ENCODE results near the gene GALE. TPM values are rescaled to one million over a fixed set of nuclear protein-coding genes. Genes with fewer than 3 reads are reported as not detected.

GALE gene
- 105 TPM for polyA plus RNA-seq (2012; ENCODE audit: insufficient read length, low read depth)

DNA sequence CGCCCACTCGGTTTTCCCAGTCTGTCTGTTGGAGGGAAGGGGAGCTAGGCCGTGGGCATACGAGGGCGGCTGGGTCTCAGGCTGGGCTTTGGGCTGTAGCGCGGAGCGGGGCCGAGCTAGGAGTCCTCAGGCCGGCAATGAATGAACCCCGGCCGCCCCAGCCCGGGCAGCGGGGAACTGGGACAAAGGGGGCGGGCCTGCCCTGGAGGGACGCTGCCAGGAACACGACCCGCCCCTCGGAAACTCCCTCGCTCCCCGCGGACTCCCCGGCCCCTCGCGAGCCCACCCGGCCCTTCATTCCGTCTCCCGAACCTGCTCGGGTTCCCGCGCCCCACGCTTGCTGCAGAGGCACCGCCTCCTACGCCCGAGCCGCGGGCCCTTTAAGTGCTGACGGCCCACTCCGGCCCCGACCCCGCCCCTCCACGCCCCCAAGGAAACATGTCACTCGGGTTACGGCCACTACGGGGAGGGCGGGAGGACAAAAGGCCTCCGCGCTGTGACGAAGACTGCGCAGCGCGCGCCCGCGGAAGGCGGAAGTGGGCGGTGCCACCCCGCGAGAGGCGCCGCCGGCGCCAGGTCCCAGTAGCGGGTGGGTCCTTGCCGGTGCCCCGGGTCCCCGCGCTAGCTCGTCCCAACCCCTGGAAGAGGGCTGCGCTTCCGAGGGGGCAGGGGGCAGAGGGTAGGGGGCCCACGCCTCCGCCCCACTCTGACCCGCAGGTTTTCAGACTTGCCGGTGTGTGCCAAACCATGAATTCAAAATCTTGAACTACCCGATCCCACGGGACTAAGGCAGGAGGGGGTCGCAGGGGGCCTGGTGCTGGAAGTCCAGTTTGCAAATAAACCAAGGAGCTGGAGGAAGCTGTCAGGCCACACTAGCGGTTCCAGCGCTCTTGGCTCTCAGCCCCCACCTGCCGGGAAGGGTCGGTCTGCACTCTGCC, at the start of gene GALE:
Gene GALE, minus strand, starts transcription at position 355 of the 938 bp plus-strand sequence. CDS start 1,747 bp downstream, outside the sequence.
- TF ChIP-seq TAF1 (IDR thresholded peaks at IDR 0.05; ENCODE audit: borderline replicate concordance, insufficient read depth, low read length) (0 out of 2 replicates have a peak, but pooled peaks have one; percentile 54), FOXP2 (optimal IDR thresholded peaks at IDR 0.05; ENCODE audit: borderline replicate concordance, extremely low read depth, extremely low read length, insufficient read depth) (peak; percentile 89), REST (IDR thresholded peaks at IDR 0.05; ENCODE audit: insufficient read depth in 1 of 2, low read depth in 2 of 2, low read length in 2 of 2) (0 out of 4 replicates have a peak, but pooled peaks of 1 of the 2 experiments have one; percentile 29), SIN3A (IDR thresholded peaks at IDR 0.05; ENCODE audit: borderline replicate concordance, insufficient read depth, low read length) (peak; percentile 17; the same call in 1 of the 2 replicates), POLR2AphosphoS5 (IDR thresholded peaks at IDR 0.05; ENCODE audit: low read depth, low read length) (peak; percentile 74)

GRCh38 chr1:23848673-23849616, 48.4 kb upstream of the GALE start:
- TF ChIP-seq SIN3A (IDR thresholded peaks at IDR 0.05; ENCODE audit: borderline replicate concordance, insufficient read depth, low read length) (no peak), REST (IDR thresholded peaks at IDR 0.05; ENCODE audit: insufficient read depth in 1 of 2, low read depth in 2 of 2, low read length in 2 of 2) (no peak), POLR2AphosphoS5 (IDR thresholded peaks at IDR 0.05; ENCODE audit: low read depth, low read length) (no peak), FOXP2 (optimal IDR thresholded peaks at IDR 0.05; ENCODE audit: borderline replicate concordance, extremely low read depth, extremely low read length, insufficient read depth) (no peak), TAF1 (IDR thresholded peaks at IDR 0.05; ENCODE audit: borderline replicate concordance, insufficient read depth, low read length) (no peak)

DNA sequence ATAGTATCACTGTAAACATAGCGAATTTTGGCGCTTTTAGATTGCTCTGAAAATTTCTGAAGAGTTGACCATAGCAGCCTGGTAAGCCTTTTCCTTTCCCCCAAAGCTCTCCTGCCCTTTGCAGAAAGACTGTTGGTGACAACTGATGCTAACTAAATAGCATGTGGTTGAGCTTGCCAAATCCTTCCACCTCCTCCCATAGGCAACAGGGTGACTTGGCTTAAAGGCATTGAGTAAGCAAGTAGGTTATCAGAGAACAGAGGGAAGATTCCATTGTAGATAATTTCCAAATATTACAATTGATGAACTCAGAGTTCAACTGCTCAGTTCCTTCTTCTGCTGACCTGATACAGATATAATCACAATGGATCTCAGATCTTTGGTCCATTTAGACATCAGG, 44.6 kb upstream of the GALE start:
- TF ChIP-seq FOXP2 (optimal IDR thresholded peaks at IDR 0.05; ENCODE audit: borderline replicate concordance, extremely low read depth, extremely low read length, insufficient read depth), result no peak

- TF ChIP-seq POLR2AphosphoS5 (IDR thresholded peaks at IDR 0.05; ENCODE audit: low read depth, low read length) (no peak), REST (IDR thresholded peaks at IDR 0.05; ENCODE audit: insufficient read depth in 1 of 2, low read depth in 2 of 2, low read length in 2 of 2) (no peak), TAF1 (IDR thresholded peaks at IDR 0.05; ENCODE audit: borderline replicate concordance, insufficient read depth, low read length) (no peak), SIN3A (IDR thresholded peaks at IDR 0.05; ENCODE audit: borderline replicate concordance, insufficient read depth, low read length) (no peak), FOXP2 (optimal IDR thresholded peaks at IDR 0.05; ENCODE audit: borderline replicate concordance, extremely low read depth, extremely low read length, insufficient read depth) (no peak)
Measured at GRCh38 chr1:23843644-23844043, 43.1 kb upstream of the GALE start.

DNA sequence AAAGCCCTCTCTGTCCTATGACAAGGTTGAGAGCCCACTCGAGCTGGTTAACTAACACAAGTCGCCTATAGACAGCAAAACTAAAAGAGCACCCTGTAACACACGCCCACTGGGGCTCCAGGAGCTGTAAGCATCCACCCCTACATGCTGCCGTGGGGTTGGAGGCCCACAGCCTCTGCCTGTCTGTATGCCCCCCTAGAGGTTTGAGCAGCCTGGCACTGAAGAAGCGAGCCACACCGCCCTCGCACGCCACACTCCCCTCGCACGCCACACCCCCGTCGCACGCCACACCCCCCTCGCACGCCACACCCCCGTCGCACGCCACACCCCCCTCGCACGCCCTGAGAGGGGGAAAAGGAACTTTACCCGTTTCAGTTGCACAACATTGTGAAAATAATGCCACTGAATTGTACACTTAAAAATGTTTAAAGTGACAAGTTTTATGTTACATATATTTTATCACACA, 37.9 kb upstream of the GALE start:
- TF ChIP-seq FOXP2 (optimal IDR thresholded peaks at IDR 0.05; ENCODE audit: borderline replicate concordance, extremely low read depth, extremely low read length, insufficient read depth), result no peak
- no peak for TF ChIP-seq TAF1 (IDR thresholded peaks at IDR 0.05; ENCODE audit: borderline replicate concordance, insufficient read depth, low read length)
- TF ChIP-seq POLR2AphosphoS5 (IDR thresholded peaks at IDR 0.05; ENCODE audit: low read depth, low read length), result no peak
- no peak for TF ChIP-seq REST (IDR thresholded peaks at IDR 0.05; ENCODE audit: insufficient read depth in 1 of 2, low read depth in 2 of 2, low read length in 2 of 2)
- no peak for TF ChIP-seq SIN3A (IDR thresholded peaks at IDR 0.05; ENCODE audit: borderline replicate concordance, insufficient read depth, low read length)
